Type B pancreatic cell (in vitro differentiated cells): Measurements from ENCODE around the gene C1orf159. TPM values are rescaled to one million over a fixed set of nuclear protein-coding genes. Genes with fewer than 3 reads are reported as not detected.

ENCODE experiments used
- DNase-seq: peaks from one replicate; pipeline ENCODE4 v3.0.0; 2021; ENCODE audit warnings: mixed read lengths; ENCODE audit not compliant: unreplicated experiment; ENCODE audit errors: extremely low spot score
- H3K27ac Mint-ChIP-seq: 2 replicates; pipeline ENCODE4 v1.8.0; 2021; ENCODE audit warnings: mild to moderate bottlenecking, mixed read lengths
- H3K27me3 Mint-ChIP-seq: 2 replicates; pipeline ENCODE4 v1.8.0; 2021; ENCODE audit warnings: mixed read lengths
- H3K36me3 Mint-ChIP-seq: 2 replicates; pipeline ENCODE4 v1.8.0; 2021; ENCODE audit warnings: mixed read lengths
- H3K4me1 Mint-ChIP-seq: one replicate; pipeline ENCODE4 v1.8.0; 2021; ENCODE audit warnings: mixed read lengths; ENCODE audit not compliant: unreplicated experiment
- H3K4me3 Mint-ChIP-seq: 2 replicates; pipeline ENCODE4 v1.8.0; 2021; ENCODE audit warnings: mild to moderate bottlenecking, mixed read lengths
- H3K9me3 Mint-ChIP-seq: 2 replicates; pipeline ENCODE4 v1.8.0; 2021; ENCODE audit warnings: mixed read lengths
- total RNA-seq: library from RNA; stranded (reverse); gene quantifications from 2 replicates; pipeline ENCODE4 v1.2.1, GENCODE V29; 2021; ENCODE audit warnings: low replicate concordance
- TF ChIP-seq, protein P1 (sequence below): fragments of 200-600 bp; sonication (generic); conservative IDR thresholded peaks from 2 replicates; pipeline ENCODE4 v1.5.0; 2021; ENCODE audit warnings: antibody characterized with exemption, mild to moderate bottlenecking

Gene C1orf159
- total RNA-seq, 1 donor from 2014 or later: 21.2 TPM

GRCh38 chr1:1055841-1056736, 59.8 kb downstream of the C1orf159 start:
- H3K4me3 Mint-ChIP-seq: no peak overlapping the region

DNA sequence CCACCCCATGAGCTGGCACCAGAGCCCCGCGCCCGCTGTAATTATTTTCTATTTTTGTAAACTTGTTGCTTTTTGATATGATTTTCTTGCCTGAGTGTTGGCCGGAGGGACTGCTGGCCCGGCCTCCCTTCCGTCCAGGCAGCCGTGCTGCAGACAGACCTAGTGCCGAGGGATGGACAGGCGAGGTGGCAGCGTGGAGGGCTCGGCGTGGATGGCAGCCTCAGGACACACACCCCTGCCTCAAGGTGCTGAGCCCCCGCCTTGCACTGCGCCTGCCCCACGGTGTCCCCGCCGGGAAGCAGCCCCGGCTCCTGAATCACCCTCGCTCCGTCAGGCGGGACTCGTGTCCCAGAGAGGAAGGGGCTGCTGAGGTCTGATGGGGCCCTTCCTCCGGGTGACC, 60.9 kb downstream of the C1orf159 start:
- TF ChIP-seq, protein P1, sequence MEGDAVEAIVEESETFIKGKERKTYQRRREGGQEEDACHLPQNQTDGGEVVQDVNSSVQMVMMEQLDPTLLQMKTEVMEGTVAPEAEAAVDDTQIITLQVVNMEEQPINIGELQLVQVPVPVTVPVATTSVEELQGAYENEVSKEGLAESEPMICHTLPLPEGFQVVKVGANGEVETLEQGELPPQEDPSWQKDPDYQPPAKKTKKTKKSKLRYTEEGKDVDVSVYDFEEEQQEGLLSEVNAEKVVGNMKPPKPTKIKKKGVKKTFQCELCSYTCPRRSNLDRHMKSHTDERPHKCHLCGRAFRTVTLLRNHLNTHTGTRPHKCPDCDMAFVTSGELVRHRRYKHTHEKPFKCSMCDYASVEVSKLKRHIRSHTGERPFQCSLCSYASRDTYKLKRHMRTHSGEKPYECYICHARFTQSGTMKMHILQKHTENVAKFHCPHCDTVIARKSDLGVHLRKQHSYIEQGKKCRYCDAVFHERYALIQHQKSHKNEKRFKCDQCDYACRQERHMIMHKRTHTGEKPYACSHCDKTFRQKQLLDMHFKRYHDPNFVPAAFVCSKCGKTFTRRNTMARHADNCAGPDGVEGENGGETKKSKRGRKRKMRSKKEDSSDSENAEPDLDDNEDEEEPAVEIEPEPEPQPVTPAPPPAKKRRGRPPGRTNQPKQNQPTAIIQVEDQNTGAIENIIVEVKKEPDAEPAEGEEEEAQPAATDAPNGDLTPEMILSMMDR: no peak
- Mint-ChIP-seq H3K4me1 (peaks cover 5% of the 10 kb centered on the region), H3K27me3 (peaks cover 24% of the 10 kb centered on the region), H3K27ac (no peak overlapping the region), H3K36me3 (peaks cover 10% of the 10 kb centered on the region), H3K9me3 (no peaks in the 10 kb centered on the region), H3K4me3 (no peak overlapping the region)
- DNase-seq: no peak

More at GRCh38 chr1:1055841-1056736, 59.8 kb downstream of the C1orf159 start:
- Mint-ChIP-seq H3K27ac (no peak overlapping the region), H3K9me3 (no peaks in the 10 kb centered on the region), H3K27me3 (peaks cover 33% of the 10 kb centered on the region), H3K36me3 (peaks cover 10% of the 10 kb centered on the region), H3K4me1 (peaks cover 5% of the 10 kb centered on the region)
- TF ChIP-seq, protein P1: no peak
- DNase-seq: no peak

- Mint-ChIP-seq H3K4me1 (peaks cover 5% of the 10 kb centered on the region), H3K9me3 (no peaks in the 10 kb centered on the region), H3K27me3 (peaks cover 24% of the 10 kb centered on the region), H3K27ac (no peak overlapping the region), H3K36me3 (peaks cover 10% of the 10 kb centered on the region), H3K4me3 (no peak overlapping the region)
- TF ChIP-seq, protein P1: no peak
- no peak for DNase-seq
Observed at GRCh38 chr1:1054099-1054700, 61.7 kb downstream of the C1orf159 start.

- DNase-seq: no peak
- no peak overlapping the region for H3K4me3 Mint-ChIP-seq
- no peak overlapping the region for H3K27ac Mint-ChIP-seq
- H3K4me1 Mint-ChIP-seq: peaks cover 5% of the 10 kb centered on the region
- peaks cover 20% of the 10 kb centered on the region for H3K27me3 Mint-ChIP-seq
- TF ChIP-seq, protein P1: no peak
- peaks cover 10% of the 10 kb centered on the region for H3K36me3 Mint-ChIP-seq
- no peaks in the 10 kb centered on the region for H3K9me3 Mint-ChIP-seq
Observed at GRCh38 chr1:1053682-1054081, 62.2 kb downstream of the C1orf159 start.

GRCh38 chr1:1053022-1053421, 62.9 kb downstream of the C1orf159 start:
- DNase-seq: no peak
- H3K36me3 Mint-ChIP-seq: peaks cover 10% of the 10 kb centered on the region
- peaks cover 13% of the 10 kb centered on the region for H3K27me3 Mint-ChIP-seq
- TF ChIP-seq, protein P1: no peak
- H3K4me3 Mint-ChIP-seq: no peak overlapping the region
- H3K4me1 Mint-ChIP-seq: peaks cover under 1% of the 10 kb centered on the region
- no peaks in the 10 kb centered on the region for H3K9me3 Mint-ChIP-seq
- H3K27ac Mint-ChIP-seq: no peak overlapping the region
